ENCODE measurements around the gene PTPRE.

GRCh38 chr10:127961071-127961470, 54.2 kb downstream of the PTPRE start:
- TF ChIP-seq CTCF (conservative IDR thresholded peaks at IDR 0.05; ENCODE audit: low read depth, low read length) (no peak), EZH2 (IDR thresholded peaks at IDR 0.05; ENCODE audit: borderline replicate concordance, low read depth, low read length, poor library complexity, severe bottlenecking) (no peak)

All from A673 (cell line).